Kidney (tissue), 14 donors: ENCODE results near the gene HTR1E. TPM values are rescaled to one million over a fixed set of nuclear protein-coding genes. Genes with fewer than 3 reads are reported as not detected.

Experiments used
- DNase-seq, 5 donors: peaks; one replicate each; pipeline ENCODE4 v3.0.0-alpha.2; 2013 to 2020
- FAIRE-seq: peaks from 2 replicates; lab custom pipeline; 2012; peaks lifted over from hg19 to GRCh38; lab: Jason Lieb, UNC
- H3K27ac ChIP-seq, 2 donors: one replicate each; pipeline ENCODE4 v1.7.0; 2013; ENCODE audit warnings: low read depth in 2 of 2, low read length in 2 of 2, inconsistent platforms in 1 of 2
- H3K27me3 ChIP-seq: one replicate; pipeline ENCODE4 v1.7.1; 2013; ENCODE audit warnings: low read length, inconsistent platforms; ENCODE audit not compliant: control insufficient read depth, insufficient read depth
- H3K36me3 ChIP-seq, 3 donors: one replicate each; pipeline versions ENCODE4 v1.7.0 to v1.7.1; 2013; ENCODE audit warnings: low read length in 3 of 3, control low read depth in 1 of 3, inconsistent platforms in 1 of 3; ENCODE audit not compliant: insufficient read depth in 3 of 3, control insufficient read depth in 2 of 3
- H3K4me1 ChIP-seq, 3 donors: one replicate each; pipeline versions ENCODE4 v1.7.0 to v1.7.1; 2013; ENCODE audit warnings: low read length in 3 of 3, inconsistent platforms in 1 of 3, low read depth in 1 of 3; ENCODE audit not compliant: control insufficient read depth in 2 of 3, insufficient read depth in 2 of 3
- H3K4me3 ChIP-seq, 3 donors: one replicate each; pipeline versions ENCODE4 v1.7.0 to v1.8.1; 2013; ENCODE audit warnings: low read length in 3 of 3, control low read depth in 1 of 3, inconsistent platforms in 1 of 3
- H3K9ac ChIP-seq, 3 donors: one replicate each; pipeline versions ENCODE4 v1.7.0 to v1.7.1; 2013; ENCODE audit warnings: low read length in 3 of 3, control low read depth in 1 of 3, inconsistent platforms in 1 of 3
- H3K9me3 ChIP-seq, 3 donors: one replicate each; pipeline versions ENCODE4 v1.7.0 to v1.7.1; 2013; ENCODE audit warnings: low read length in 3 of 3, control low read depth in 1 of 3, inconsistent platforms in 1 of 3; ENCODE audit not compliant: control insufficient read depth in 2 of 3, insufficient read depth in 1 of 3
- intact Hi-C: fragments of 100-400 bp; cut with DNase I; formaldehyde crosslinking; loops from one replicate; pipeline ENCODE4 v1.11.1; 2022
- polyA plus RNA-seq: library from polyadenylated mRNA; stranded (reverse); fragments of 350-450 nt; fragmentation: Illumina TruSeq; extraction: RNeasy Lipid Tissue Mini Kit (QIAGEN cat#74804); gene quantifications from one replicate; pipeline ENCODE4 v1.2.3, GENCODE V29; 2014; ENCODE audit warnings: low read depth, low replicate concordance; ENCODE audit not compliant: insufficient read depth
- total RNA-seq: library from RNA; stranded (reverse); fragmentation: NEBNext Ultra II Directional; extraction: Animal tissue kit (Norgen Biotek cat#: 25700); gene quantifications from one replicate; pipeline ENCODE4 v1.2.1, GENCODE V29; 2021
- TF ChIP-seq, protein P1 (sequence below): IDR thresholded peaks from 3 replicates; pipeline ENCODE4 v1.5.1; 2012; ENCODE audit warnings: mild to moderate bottlenecking, moderate library complexity, borderline replicate concordance; ENCODE audit not compliant: insufficient read depth; ENCODE audit errors: extremely low read depth
- donor health status: control.
- donor health status: control.
- donor health status: control.
- donor health status: control.
- donor health status: control.
- donor health status: DM: yes; HTN: yes; CAD: no.
- donor health status: Normal renal cell carcinoma (clear cell type).

HTR1E gene
- total and polyA plus RNA-seq, 2 donors from 2014 or later, result not detected

DNA sequence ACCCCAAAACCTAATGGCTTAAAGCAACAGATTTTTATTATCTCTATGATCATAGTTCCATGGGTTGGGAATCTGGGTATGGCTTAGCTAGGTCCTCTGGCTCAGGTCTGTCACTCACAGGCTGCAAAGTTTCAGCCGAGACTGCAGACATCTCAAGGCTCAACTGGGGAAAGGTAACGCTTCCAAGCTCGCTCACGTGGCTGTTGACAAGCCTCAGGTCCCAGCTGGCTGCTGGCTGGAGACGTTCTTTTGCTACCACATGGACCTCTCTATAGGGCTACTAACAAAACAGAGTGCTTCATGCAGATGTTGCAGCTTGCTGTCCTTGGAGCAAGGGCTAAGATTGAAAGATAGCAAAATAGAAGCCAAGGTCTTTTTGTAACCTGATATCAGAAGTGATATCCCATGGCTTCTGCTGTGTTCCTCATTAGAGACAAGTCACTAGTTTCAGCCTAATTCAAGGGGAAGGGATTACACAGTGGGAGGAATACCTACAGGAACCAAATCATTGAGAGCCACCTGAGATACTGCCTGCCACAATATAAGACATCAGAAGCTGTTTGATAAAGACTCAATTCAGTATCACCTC, 6.6 kb downstream of the HTR1E start:
- Histone ChIP-seq H3K9me3 (no peaks in the 10 kb centered on the region), H3K27ac (no peak overlapping the region), H3K9ac (no peak overlapping the region), H3K4me3 (no peak overlapping the region), H3K4me1 (no peaks in the 10 kb centered on the region), H3K27me3 (no peaks in the 10 kb centered on the region), H3K36me3 (no peaks in the 10 kb centered on the region)
- DNase-seq (no peak), FAIRE-seq (no peak)
- TF ChIP-seq, protein P1, sequence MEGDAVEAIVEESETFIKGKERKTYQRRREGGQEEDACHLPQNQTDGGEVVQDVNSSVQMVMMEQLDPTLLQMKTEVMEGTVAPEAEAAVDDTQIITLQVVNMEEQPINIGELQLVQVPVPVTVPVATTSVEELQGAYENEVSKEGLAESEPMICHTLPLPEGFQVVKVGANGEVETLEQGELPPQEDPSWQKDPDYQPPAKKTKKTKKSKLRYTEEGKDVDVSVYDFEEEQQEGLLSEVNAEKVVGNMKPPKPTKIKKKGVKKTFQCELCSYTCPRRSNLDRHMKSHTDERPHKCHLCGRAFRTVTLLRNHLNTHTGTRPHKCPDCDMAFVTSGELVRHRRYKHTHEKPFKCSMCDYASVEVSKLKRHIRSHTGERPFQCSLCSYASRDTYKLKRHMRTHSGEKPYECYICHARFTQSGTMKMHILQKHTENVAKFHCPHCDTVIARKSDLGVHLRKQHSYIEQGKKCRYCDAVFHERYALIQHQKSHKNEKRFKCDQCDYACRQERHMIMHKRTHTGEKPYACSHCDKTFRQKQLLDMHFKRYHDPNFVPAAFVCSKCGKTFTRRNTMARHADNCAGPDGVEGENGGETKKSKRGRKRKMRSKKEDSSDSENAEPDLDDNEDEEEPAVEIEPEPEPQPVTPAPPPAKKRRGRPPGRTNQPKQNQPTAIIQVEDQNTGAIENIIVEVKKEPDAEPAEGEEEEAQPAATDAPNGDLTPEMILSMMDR, result no peak
- intact Hi-C loops, result no loop called here

DNA sequence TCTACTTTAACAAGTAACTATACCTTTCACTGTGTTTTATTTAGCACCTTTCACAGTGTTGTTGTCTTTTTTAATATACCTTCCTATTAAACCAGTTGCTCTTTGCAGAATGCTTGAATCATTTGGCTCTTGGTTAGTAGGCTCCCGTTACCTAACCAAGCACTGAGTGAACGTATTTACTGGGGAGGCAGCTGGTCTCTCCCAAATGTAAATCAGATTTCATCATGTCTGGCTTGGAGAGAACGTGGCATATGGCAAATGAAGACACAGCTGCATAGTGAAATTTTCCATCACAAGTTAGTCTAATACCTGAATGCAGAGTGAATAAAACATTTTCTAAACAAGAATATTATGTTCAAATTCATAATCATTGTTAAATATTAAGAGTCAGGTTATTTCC, 12.4 kb downstream of the HTR1E start:
- Histone ChIP-seq H3K9me3 (no peaks in the 10 kb centered on the region), H3K4me3 (no peak overlapping the region), H3K4me1 (no peaks in the 10 kb centered on the region), H3K27ac (no peak overlapping the region), H3K27me3 (no peaks in the 10 kb centered on the region), H3K36me3 (no peaks in the 10 kb centered on the region), H3K9ac (no peak overlapping the region)
- intact Hi-C loops, result no loop called here
- DNase-seq (no peak), FAIRE-seq (no peak)
- TF ChIP-seq, protein P1, result no peak

DNA sequence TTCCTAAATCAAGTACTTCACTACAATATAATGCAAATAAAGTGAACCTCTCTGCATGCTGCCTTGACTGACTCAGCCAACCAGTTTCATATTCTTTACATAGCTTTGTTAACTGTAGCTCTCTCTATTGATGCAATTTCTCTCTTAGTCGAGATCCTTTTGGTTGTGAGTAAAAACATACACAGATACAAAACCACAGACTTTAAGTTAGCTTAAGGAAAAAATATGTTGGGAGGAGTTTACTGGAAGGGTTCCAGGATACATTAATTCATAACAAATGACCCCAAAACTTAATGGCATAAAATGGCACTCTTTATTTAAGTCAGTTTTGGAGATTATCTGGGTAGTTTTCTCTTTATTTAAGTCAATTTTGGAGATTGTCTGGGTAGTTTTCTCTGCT, 15.7 kb downstream of the HTR1E start:
- TF ChIP-seq, protein P1, result no peak
- Histone ChIP-seq H3K4me3 (no peak overlapping the region), H3K9me3 (no peaks in the 10 kb centered on the region), H3K4me1 (no peaks in the 10 kb centered on the region), H3K36me3 (no peaks in the 10 kb centered on the region), H3K27me3 (no peaks in the 10 kb centered on the region), H3K9ac (no peak overlapping the region), H3K27ac (no peak overlapping the region)
- FAIRE-seq (no peak), DNase-seq (no peak)
- intact Hi-C loops, result no loop called here

DNA sequence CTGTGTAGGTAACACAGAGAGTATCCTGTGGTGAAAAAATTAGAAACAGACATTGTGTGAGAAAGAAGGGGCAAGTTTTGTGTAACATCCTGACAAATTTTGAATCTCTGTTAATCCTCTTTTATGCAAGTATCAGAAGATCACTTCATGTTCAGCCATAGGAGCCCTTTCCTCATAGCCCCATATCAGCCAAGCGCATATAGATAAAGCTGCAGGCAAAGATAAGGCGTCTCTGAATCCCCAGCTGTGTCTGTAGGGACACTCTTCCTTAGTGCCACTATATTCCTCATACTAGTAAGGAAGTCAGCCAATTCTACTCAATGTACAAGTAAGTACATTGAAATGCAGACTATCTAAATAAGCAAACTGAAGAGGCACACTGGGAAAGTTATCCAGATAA, 22.3 kb downstream of the HTR1E start:
- H3K4me1 ChIP-seq, result no peaks in the 10 kb centered on the region
- DNase-seq (no peak), FAIRE-seq (no peak)
- H3K4me3 ChIP-seq, result no peak overlapping the region
- intact Hi-C loops, result no loop called here
- TF ChIP-seq, protein P1, result no peak
- H3K9ac ChIP-seq, result no peak overlapping the region
- H3K9me3 ChIP-seq, result no peaks in the 10 kb centered on the region
- H3K27me3 ChIP-seq, result no peaks in the 10 kb centered on the region
- no peak overlapping the region for H3K27ac ChIP-seq
- H3K36me3 ChIP-seq, result no peaks in the 10 kb centered on the region
